Endothelial cell of umbilical vein (primary cell): ENCODE results near the gene CYP19A1.

Experiments used
- EZH2 ChIP-seq: IDR thresholded peaks from 2 replicates; pipeline ENCODE4 v1.6.1; 2012; ENCODE audit warnings: borderline replicate concordance, low read depth, mild to moderate bottlenecking, moderate library complexity, low read length, inconsistent platforms; ENCODE audit not compliant: severe bottlenecking
- FOS ChIP-seq: IDR thresholded peaks from 2 replicates; pipeline ENCODE4 v1.6.1; 2011; ENCODE audit warnings: mild to moderate bottlenecking, low read length, moderate library complexity, borderline replicate concordance; ENCODE audit not compliant: insufficient read depth
- GATA2 ChIP-seq: IDR thresholded peaks from 2 replicates; pipeline ENCODE4 v1.7.0; 2011; ENCODE audit warnings: low read depth, mild to moderate bottlenecking, moderate library complexity, mixed read lengths, low read length; ENCODE audit not compliant: insufficient read length, insufficient read depth
- JUN ChIP-seq: IDR thresholded peaks from 2 replicates; pipeline ENCODE4 v1.6.1; 2011; ENCODE audit warnings: borderline replicate concordance, low read depth; ENCODE audit not compliant: insufficient read length, insufficient read depth
- MYC ChIP-seq: IDR thresholded peaks from one replicate; pipeline ENCODE4 v1.6.1; 2011; ENCODE audit warnings: mild to moderate bottlenecking, low read depth, low read length
- POLR2A ChIP-seq: IDR thresholded peaks from 2 replicates; pipeline ENCODE4 v1.6.1; 2012; ENCODE audit warnings: low read depth, mild to moderate bottlenecking, control low read depth, low read length
- POLR2AphosphoS5 ChIP-seq: IDR thresholded peaks from 2 replicates; pipeline ENCODE4 v1.6.1; 2012; ENCODE audit warnings: low read depth, mild to moderate bottlenecking, control low read depth, low read length, moderate library complexity; ENCODE audit not compliant: insufficient read depth
- TF ChIP-seq, protein P1 (sequence below): IDR thresholded peaks from 2 replicates; pipeline ENCODE4 v1.6.1; 2011; ENCODE audit not compliant: insufficient read depth, insufficient read length
- TF ChIP-seq, protein P2 (sequence below), 2 donors: IDR thresholded peaks; 1 replicate in 1 of 2; 2 replicates in 1 of 2; pipeline ENCODE4 v1.5.1; 2011; ENCODE audit warnings: low read length in 2 of 2, mild to moderate bottlenecking in 2 of 2, moderate library complexity in 2 of 2, control low read depth in 1 of 2, inconsistent platforms in 1 of 2, low read depth in 1 of 2; ENCODE audit not compliant: insufficient read depth in 1 of 2; ENCODE audit errors: extremely low read depth in 1 of 2

DNA sequence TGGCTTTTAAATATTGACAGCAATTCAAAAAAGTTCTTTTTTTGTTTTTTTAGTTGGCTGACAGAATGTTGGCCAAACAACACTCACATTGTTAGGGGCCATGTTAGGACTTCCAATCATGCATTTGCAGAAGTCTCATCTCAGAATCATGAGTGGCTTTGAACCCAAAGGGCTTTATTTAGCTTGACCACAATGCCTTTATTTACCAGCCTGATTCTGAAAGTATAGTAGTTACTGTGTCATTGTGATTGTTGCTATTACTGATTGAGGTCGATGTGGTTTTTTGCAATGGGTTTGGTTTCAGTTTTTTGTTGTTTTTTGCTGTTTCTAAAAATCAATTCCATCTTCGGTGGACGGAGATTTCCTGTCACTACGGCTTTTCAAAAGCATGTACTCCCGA, 10.3 kb upstream of the CYP19A1 start:
- TF ChIP-seq, protein P1, sequence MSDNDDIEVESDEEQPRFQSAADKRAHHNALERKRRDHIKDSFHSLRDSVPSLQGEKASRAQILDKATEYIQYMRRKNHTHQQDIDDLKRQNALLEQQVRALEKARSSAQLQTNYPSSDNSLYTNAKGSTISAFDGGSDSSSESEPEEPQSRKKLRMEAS = no peak
- TF ChIP-seq POLR2A (no peak), EZH2 (no peak), GATA2 (no peak), POLR2AphosphoS5 (no peak), JUN (no peak), MYC (no peak), FOS (no peak)
- TF ChIP-seq, protein P2, sequence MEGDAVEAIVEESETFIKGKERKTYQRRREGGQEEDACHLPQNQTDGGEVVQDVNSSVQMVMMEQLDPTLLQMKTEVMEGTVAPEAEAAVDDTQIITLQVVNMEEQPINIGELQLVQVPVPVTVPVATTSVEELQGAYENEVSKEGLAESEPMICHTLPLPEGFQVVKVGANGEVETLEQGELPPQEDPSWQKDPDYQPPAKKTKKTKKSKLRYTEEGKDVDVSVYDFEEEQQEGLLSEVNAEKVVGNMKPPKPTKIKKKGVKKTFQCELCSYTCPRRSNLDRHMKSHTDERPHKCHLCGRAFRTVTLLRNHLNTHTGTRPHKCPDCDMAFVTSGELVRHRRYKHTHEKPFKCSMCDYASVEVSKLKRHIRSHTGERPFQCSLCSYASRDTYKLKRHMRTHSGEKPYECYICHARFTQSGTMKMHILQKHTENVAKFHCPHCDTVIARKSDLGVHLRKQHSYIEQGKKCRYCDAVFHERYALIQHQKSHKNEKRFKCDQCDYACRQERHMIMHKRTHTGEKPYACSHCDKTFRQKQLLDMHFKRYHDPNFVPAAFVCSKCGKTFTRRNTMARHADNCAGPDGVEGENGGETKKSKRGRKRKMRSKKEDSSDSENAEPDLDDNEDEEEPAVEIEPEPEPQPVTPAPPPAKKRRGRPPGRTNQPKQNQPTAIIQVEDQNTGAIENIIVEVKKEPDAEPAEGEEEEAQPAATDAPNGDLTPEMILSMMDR (IDR thresholded peaks at IDR 0.05; ENCODE audit: extremely low read depth in 1 of 2, insufficient read depth in 1 of 2, low read depth in 1 of 2, low read length in 2 of 2) = no peak
